Measurements from ENCODE around the gene ZNF566.
"Not testable (repeated sequence)": the region's sequence is repeated elsewhere in the genome, so short reads cannot be mapped to it uniquely, and the experiment has no call there.

Gene ZNF566

DNA sequence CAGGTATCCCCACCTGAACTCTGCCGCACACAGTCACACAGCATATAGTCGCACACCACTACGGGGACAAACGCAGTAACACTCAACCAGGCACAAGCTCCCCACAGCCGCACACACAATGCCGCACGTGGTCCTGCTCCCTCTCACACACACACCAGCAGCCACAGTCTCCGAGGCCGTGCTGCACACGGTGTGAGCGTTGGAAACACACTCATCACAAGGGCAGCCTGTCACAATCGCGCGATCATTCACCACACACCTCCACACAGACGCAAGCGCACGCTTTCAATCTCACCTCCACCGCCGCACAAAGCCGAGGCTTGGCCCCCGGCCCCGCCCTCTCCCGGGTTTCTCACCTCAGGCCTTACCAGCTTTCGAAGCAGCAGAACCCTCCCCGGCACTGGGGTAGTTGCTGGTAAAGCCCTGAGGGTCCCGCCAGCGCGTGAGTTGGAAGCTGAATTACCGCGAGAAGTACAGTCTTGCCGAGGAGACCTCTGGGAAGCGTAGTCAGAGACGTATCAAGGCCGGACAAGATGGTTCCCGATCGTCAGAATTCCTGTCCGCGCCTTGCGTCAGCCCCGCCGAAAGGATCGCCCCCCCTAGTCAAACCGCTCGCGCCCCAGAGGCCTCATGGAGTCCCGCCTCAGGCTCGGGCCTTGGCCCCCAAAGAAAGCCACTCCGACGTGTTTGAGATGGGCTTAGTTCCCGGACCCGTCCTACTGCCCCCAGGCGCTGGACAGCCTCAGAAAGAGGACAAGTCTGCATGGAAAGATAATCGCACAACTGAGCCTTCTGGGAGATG is at the start of gene ZNF566:
Gene ZNF566, minus strand, starts transcription at position 444 of the 802 bp plus-strand sequence. CDS start 13,004 bp downstream, outside the sequence.
- DNase-seq = peak; percentile 98

DNA sequence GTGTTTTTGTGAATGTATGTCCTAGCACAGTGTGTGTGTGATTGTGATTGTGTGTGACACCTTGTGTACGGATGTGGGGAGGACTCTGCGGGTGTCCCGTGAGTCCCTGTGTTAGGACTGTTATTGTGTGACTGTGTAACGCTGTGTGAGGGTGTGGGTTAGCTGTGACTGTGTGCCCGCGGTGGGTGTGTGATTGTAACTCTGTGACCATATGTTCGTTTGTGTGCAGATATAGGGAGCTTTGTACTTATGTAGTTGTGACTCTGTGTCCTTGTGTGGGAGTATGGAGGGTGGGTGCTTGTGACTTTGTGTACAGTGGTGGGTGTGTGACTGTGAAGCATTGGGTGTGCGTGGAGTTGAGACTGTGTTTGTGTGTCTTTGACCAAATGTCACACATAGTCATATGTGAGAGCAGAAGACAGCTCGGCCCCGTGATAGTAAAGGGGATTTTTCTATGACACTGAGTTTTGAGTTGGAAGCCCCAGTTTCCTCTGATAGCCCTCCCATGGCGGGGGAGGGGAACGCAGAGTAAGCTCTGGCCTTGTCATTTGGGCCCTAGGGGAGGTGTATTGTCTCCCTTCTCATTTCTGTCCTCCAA is 39.7 kb upstream of the ZNF566 start:
- DNase-seq = peak; percentile 80

DNA sequence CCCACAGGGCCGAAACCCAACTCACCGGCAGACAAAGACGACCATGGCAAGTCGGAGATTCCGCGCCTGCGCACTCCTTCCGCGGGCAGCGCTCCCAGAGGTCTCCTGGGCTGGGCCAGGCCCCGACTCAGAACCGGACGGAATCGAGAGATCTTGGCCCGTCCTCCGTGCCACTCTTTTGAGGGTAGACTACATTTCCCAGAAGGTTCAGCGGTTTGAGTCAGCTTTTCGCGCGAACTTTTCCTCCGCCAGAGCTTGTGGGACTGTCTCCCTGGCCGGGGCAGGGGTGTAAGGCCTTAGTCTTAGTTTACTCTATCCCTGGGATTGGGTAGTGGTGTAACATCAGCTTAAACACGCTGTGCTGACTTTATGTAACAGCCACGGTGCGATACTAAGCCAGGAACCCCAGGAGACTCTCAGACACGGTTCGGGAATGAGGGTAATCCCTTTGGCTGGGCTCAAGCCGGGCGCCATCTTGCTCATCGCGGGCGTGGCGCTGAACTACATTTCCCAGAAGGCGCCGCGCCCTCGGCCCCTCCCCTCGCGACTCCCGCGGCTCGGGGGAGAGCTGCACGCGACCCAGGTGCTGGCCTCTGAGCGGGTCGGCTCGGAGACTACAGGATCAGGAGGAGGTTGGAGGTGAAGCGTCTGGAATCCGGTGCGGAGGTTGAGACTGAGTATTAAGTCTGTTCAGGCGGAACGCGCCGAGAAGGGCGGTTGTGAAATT is 39.0 kb upstream of the ZNF566 start, which contains the start of gene ZNF260:
Gene ZNF260, minus strand, starts transcription at position 78 of the 727 bp plus-strand sequence. CDS start 13,033 bp downstream, outside the sequence.
- peak; percentile 99 for DNase-seq

DNA sequence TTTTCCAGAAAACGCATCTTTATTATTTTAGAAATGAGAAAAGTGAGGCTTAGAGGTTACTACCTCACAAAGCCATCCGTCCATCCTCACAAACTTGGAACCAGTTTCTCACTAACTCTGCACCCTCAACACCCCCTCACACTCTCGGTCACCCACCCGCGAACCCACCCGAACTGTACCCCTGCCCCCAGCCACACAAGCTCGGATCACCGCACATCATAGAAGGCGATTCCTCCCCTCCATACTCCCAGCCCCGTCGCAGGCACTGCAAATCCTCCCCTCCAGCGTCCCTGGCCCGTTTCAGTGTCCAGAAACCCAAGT is 38.5 kb upstream of the ZNF566 start:
- no peak for DNase-seq

DNA sequence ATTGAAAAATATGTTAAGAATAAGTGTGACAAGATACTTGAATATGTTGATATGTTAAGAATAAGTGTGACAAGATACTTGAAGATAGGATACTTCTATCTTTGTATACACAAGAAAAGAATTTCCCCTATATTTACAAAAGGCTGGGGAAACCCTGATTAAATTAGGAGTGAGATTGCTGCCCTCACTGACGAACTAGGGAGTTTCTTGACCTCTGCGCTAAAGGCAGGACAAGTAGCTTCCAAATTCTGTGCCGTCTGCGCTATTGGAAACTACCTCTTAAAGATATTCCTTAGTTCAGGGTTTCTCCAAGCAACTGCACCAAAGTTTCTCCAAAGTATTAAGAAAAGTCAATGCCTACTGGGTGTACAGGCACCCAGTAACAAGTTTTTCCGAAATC is 38.0 kb upstream of the ZNF566 start:
- peak; percentile 49 for DNase-seq

DNA sequence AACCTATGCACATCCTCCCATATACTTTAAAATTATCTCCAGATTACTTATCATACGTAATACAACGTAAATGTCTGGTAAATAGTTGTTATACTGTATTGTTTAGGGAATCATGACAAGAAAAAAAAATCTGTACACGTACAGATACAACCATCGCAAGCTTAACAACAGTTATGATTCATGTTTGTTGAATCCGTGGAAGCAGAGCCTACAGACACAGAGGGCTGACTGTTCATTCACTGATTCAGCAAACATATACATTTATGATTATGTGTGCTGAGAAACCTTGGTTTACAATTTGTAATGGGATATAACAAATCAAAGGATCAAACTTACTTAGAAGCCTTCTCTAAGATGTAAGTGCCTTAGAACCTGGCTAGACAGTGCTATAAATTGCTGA is 37.2 kb upstream of the ZNF566 start:
- no peak for DNase-seq

DNA sequence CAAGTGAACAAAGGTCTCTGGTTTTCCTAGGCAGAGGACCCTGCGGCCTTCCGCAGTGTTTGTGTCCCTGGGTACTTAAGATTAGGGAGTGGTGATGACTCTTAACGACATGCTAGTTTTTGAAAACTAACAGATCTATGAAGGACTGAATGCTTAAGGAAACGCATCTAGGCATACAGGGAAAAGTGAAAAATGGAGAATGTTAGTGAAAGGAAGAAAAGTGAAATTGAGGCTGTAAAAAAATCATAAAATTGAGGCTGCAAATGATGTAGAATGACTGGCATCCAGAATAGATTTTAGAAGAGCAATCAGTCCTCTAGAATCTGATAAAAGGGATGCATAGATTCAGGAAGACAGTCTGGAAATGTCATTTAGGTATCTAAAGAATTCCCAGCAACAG is 35.3 kb upstream of the ZNF566 start:
- DNase-seq = no peak

DNA sequence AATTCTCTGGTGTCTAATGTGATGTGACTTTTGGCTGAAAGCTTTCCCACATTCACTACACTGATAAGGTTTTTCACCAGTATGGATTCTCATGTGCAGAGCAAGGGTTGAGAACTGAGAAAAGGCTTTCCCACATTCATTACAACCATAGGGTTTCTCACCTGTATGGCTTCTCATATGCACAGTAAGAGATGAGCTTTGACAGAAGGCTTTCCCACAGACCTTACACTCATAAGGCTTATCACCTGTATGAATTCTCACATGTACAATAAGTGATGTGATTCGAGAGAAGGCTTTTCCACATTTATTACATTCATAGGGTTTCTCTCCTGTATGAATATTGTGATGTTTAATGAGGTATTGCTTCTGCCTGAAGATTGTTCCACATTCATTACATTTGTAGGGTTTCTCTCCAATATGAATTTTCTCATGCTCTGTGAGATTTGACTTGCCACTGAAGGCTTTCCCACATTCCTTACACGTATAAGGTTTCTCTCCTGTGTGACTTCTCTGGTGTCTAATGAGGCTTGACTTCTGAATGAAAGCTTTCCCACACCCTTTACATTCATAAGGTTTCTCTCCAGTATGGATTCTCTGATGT is 24.8 kb upstream of the ZNF566 start:
- no peak for DNase-seq

DNA sequence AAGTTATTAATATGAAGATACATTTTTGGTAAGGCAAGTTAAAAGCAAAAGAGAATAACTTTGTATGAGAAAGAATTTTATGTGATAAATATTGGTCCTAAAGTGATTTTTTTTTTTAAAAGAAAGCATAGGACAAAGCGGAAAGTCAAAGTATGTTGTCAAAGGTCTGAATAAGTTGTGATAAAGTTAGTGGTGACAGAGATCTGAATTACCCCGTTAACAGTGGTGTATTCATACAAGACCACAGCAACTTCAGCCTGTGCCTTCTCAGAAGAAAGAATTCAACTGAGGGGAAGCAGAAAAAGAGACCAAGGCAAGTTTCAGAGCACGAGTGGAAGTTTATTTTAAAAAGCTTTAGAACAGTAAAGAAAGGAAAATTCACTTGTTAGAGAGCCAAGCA is 19.0 kb upstream of the ZNF566 start:
- no peak for DNase-seq

DNA sequence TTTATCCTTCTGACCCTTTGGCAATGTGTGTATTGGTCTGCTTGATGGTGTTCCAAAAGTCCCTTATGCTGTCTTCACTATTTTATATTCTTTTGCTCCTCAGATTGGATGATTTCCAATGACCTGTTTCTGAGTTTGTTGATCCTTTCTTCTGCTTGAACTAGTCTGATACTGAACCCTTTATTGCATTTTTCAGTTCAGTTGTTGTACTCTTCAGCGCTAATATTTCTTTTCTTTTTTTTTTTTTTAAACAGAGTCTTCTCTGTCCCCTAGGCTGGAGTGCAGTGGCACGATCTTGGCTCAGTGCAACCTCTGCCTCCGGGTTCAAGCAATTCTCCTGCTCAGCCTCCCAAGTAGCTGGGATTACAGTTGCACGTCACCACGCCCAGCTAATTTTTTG is 12.6 kb upstream of the ZNF566 start:
- no peak for DNase-seq

DNA sequence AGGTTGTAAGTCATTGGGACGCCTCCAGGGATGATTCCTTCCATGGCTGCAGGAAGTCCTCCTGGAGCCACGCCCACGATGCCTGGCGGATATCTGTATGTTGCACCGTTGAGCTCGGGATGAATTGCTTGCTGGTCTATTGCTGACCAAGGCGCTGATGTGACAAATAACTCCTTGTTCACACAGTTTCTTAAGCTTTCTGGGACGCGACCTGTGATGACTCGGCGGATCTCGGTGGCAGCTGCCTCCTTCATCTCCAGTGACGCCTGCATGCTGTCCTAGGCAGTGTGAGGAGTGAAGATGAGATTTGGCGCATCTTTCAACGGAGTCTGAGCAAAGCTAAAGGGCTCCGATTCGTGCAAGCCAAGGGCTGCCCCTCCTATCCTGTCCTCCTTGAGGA is 7.6 kb upstream of the ZNF566 start:
- no peak for DNase-seq

DNA sequence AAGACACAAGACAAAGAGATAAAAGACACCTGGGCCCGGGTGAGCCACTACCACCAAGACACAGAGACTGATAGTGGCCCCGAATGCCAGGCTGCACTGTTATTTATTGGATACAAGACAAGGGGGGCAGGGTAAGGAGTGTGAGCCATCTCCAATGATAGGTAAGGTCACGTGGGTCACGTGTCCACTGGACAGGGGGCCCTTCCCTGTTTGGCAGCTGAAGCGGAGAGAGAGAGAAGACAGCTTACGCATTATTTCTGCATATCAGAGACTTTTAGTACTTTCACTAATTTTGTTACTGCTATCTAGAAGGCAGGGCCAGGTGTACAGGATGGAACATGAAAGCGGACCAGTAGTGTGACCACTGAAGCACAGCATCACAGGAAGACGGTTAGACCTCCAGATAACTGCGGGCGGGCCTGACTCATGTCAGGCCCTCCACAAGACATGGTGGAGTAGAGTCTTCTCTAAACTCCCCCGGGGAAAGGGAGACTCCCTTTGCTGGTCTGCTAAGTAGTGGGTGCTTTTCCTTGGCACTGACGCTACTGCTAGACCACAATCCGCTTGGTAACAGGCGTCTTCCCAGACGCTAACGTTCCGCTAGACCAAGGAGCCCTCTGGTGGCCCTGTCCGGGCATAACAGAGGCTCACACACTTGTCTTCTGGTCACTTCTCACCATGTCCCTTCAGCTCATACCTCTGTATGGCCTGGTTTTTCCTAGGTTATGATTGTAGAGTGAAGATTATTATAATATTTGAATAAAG is 3.5 kb upstream of the ZNF566 start:
- DNase-seq = peak; percentile 89

DNA sequence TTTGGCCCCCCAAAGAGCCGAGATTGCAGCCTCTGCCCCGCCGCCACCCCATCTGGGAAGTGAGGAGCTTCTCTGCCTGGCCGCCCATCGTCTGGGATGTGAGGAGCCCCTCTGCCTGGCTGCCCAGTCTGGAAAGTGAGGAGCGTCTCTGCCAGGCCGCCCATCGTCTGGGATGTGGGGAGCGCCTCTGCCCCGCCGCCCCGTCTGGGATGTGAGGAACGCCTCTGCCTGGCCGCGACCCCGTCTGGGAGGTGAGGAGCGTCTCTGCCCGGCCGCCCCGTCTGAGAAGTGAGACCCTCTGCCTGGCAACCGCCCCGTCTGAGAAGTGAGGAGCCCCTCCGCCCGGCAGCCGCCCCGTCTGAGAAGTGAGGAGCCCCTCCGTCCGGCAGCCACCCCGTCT is 1.5 kb upstream of the ZNF566 start:
- DNase-seq = not testable (repeated sequence)

DNA sequence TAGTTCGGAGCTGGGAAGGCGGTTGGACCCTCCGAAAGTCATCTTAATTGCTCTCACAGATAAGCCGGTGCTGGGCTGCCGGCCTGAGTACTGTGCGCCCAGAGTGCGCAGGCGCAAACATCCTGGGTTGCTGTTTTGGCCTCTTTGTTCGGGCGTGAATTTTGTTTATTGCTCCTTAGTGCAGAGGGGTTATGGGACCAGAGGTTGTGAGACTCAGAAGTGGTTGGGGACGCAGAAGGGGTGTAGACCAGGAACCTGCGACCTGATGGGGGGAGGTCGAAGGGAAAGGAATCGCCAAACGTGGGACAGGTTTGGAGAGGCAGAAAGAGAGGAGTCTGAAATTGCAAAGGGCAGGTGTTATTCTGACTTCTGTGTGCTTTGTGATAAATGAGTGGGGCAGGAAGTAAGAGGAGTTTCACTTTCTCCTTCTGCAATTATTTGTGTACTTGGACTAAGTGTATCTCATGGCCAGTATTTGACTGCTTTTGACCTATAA is 607 bp upstream of the ZNF566 start:
- DNase-seq = peak; percentile 98

DNA sequence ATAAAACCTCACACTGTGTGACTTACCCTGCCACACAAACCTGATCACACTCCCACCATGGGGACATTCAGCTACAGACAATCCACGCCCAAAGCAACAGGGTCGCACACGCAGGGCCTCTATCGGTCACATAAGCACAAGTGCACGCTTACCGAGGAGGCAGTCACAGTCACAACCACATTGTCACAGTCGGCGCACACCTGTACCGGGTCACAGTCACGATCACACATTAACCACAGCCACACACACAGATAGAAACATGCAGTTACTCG is 579 bp downstream of the ZNF566 start:
- peak; percentile 81 for DNase-seq

DNA sequence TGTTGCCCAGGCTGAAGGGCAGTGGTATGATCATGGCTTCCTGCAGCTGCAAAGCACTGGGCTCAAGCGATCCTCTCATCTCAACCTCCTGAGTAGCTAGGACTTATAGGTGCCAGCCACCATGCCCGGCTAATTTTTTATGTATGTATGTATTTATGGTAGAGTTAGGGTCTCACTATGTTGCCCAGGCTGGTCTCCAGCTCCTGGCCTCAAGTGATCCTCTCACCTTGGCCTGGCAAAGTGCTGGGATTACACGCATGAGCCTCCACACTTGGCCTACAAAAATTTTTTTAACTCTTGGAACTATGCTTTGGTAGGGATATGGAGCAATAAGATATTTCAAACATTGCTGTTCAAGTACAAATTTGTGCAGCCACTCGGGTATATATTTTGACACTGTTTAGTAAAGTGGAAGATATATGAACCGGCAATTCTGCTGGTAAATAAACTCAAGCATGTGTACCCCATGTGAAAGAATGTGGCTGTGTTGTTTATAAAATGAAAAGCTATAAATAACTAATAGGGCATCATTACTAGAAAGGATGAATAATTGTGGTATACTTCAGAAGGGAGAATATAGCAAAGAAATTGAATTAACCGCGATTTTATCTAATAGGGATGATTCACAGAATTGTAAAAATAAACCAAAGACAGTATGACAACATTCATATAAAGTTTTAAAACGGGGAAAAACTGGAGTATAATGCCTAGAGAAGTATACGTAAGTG is 1.1 kb downstream of the ZNF566 start:
- no peak for DNase-seq

DNA sequence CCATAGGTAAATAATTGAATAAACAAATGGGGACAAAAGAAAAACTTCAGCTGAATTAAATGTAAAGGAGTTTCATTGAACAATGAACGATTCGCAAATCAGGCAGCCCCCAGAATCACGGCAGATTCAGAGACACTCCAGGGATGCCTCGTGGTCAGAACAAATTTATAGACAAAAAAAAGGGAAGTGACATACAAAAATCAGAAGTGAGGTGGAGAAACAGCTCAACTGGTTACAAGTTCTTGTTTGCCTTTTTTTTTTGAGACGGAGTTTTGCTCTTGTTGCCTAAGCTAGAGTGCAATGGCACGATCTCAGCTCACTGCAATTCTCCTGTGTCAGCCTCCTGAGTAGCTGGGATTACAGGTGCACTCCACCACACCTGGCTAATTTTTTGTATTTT is 5.7 kb downstream of the ZNF566 start:
- DNase-seq = peak; percentile 51

DNA sequence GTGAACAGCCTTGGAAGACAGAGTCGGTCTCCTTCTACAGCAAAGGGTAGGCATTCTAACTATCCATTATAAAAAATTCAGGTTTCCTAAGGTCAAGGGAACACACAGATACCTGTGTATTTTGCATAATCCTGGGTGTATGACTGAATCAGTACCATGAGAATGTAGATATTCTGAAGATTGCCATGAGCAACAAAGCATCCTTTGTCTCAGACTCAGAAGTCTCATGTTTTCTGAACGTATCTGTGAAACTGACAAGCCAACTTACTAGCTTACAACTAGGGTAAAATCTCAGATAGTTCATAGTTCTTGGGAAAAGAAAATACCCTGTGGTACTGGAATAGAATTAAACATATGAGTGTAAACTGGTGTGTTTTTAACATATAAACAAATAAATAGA is 6.5 kb downstream of the ZNF566 start:
- DNase-seq = no peak

DNA sequence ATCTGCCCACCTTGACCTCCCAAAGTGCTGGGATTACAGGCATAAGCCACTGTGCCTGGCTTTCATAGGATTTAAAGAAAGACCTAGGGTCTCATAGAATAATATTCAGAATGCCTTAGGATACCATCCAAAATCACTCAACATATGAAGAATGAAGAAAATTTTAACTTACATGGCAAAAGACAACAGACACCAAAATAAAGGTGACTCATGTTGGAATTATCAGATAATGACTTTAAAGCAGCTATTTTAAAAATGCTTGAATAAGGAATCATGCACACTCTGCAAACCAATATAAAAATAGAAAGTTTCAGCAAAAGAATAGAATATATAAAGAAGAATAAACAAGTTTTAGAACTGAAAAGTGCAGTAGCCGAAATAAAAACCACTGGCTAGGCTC is 29.3 kb downstream of the ZNF566 start:
- no peak for DNase-seq

DNA sequence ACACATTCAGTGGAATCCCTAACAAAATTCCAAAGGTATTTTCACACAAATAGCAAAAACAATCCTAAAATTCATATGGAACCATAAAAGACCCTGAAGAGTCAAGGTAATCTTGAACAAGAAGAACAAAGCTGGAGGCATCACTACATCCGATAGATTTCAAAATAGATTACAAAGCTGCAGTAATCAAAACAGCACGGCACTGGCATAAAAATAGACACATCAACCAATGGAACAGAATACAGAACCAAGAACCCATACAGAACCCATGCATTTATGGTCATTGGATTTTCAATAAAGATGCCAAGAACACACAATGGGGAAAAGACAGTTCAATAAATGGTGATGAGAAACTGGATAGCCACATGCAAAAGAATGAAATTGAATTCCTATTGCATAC is 32.5 kb downstream of the ZNF566 start:
- DNase-seq = no peak

DNA sequence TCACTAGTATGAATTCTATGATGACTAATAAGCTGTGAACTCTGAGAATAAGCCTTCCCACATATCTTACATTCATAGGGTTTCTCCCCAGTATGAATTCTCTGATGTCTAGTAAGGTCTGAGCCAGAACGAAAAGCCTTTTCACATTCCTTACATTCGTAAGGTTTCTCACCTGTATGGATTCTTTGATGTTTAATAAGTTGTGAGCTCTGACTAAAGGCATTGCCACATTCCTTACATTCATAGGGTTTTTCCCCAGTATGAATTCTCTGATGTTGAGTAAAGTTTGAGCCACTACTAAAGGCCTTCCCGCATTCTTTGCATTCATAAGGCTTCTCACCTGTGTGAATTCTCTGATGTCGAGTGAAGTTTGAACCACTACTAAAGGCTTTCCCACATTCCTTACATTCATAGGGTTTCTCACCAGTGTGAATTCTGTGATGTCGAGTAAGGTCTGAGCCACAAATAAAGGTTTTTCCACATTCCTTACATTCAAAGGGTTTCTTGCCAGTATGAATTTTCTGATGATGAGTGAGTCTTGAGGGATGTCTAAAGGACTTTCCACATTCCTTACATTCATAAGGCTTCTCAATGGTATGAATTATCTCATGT is 40.2 kb downstream of the ZNF566 start:
- DNase-seq = no peak

DNA sequence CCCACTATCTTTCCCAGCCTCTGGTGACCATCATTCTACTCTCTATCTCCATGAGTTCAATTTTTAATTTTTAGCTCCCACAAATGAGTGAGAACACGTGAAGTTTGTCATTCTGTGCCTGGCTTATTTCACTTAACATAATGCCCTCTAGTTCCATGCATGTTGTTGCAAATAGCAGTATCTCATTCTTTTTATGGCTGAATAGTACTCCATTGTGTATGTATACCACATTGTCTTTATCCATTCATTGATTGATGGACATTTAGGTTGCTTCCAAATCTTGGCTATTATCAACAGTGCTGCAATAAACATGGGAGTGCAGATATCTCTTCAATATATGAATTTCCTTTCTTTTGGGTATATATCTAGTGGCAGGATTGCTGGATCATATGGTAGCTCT is 48.0 kb downstream of the ZNF566 start:
- DNase-seq = no peak

All from OCI-M1 (cell line).